Hematopoietic multipotent progenitor cell (in vitro differentiated cells): ENCODE measurements around the gene HIP1R. TPM values are rescaled to one million over a fixed set of nuclear protein-coding genes. Genes with fewer than 3 reads are reported as not detected.
"Not testable (repeated sequence)": the region's sequence is repeated elsewhere in the genome, so short reads cannot be mapped to it uniquely, and the experiment has no call there.

Source experiments
- DNase-seq, 3 donors: peaks; one replicate each; pipeline ENCODE4 v3.0.0-alpha.2; 2011 to 2015; ENCODE audit warnings: low read depth in 2 of 3, low spot score in 2 of 3
- total RNA-seq: library from RNA; depleted of rRNA; stranded (reverse); fragments of >200 nt; gene quantifications from one replicate; pipeline ENCODE4 v1.2.3, GENCODE V29; 2012

The HIP1R gene
- total RNA-seq, 1 donor, result 34.7 TPM

DNA sequence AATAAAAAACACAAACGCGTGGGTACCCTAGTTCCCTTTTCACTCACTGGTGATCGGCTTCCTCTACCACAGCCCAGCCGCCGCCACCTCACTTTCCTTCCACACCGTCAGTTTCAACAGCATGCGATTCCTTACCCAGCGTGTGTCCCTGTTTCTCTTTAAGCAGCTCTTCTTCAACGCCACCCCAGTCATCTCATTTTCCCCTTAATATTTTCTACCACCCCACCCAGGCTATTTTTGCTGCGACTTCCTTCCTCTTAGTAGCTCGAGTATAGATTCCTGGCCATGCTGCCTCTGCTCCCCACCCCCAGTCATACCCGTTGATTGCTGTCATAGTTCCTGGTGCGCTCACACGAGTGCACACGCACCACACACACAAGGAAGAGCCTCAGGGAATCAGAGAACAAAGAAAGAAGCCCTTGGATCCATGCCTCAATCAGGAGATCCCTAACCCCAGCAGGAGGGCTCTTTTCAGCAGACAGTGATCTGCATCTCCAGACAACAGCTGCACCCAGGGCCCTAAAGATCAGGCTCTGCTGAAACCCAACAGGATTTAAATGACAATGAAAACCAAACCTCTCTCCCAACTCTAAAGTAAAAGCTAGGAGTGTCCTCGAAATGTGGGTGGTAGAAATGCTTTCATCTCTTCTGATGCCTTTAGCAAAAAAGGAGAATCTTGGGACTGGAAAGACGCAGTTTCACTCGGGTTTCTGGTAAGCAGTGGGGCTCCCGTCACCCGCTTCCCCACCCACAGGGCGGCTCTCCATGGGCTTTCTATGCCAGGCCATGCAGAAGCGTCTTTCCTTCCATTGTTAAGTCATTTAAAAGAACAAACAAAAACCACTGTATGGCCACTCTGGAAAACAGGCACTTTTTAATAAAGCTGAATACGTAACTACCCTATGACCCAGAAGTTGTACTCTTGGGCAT lies 36.9 kb downstream of the HIP1R start:
- DNase-seq, result peak in 2 of 3 donors; percentile 65 to 70

DNA sequence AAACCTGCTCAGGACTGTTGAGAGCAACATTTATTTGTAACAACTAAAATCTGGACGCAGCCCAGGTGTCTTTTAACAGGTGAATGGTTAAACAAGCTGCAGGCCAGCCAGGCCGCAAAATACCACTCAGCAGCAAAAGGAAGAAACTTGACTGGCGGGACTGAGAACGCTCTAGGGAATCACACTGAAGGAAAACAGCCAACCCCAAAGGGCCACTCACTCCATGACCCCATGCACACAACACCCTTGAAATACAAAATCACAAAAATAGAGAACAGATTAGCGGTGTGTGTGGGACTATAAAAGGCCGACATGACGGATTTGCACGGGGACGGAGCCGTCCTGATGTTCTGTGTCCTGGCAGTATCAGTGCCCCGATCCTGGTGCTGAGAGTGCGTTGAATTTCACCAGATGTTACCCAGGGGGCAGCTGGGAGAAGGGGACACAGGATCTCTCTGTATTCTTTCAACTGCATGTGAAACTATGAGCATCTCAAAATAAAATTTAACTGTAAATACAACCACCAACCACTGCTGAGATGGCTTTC lies 37.6 kb downstream of the HIP1R start:
- DNase-seq, result no peak

DNA sequence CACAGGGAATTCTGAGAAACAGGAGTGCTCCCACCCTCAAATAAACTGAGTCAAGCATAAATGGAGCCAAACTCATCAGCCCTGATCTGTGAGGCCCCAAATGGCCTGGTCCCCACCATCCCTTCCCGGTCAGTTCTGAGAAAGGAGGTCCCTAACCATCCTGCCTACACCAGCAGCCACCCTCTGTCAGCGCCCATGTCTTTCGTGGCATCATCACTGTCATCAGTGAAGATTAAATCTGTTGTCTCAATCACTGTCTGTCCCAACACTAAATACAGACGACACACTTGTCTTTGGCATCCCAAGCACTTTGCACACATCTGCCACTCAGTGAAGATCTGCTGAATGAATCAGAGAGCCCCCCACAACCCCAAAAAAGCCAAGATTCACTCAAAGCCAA lies 38.3 kb downstream of the HIP1R start:
- no peak for DNase-seq

DNA sequence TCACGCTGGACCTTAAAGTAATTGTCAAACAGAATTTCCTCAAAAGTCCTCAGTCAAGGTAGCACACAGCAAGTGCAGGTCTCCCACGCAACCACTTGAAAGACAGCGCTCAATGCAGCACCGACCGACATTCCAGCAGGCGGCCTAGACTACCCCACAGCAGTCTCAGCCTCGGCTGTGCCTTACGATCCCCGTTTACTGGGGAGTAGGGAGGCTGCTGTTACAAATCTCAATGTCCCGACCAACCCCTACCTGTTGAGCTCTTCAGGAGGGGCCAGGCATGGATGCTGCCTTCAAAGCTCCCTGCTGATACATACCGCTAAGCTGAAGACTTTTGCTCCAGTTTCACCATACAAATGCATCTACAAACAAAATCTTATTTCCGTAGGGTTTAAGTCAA lies 38.8 kb downstream of the HIP1R start:
- no peak for DNase-seq

DNA sequence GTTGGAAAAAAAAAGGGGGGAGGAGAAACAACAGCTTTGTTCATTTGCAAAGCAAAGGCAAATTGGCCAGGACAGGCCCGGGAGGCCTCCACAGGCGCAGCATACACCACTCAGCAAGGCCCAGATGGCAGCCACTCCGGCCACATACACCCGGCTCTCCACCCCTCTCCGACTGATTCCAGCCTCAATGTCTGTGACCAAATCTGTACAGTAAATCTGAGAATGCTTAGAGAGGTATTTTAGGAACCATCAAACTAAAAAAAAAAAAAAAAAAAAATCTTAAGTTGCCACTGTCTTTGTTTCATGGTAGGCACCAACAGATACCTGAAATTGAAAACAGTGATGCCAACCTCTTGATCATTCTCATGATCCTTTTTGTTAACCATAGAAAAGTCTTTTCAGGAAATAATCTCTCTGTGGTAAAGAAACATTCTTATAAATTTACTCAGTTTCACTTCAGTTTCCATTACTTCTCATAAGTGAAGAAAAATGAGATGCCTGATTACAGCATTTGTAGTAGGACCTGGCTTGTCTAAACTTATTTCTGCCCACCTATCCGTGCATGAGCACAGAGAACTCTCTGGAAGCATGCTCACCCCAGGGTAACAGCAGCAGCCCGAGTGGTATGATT lies 40.4 kb downstream of the HIP1R start:
- no peak for DNase-seq

DNA sequence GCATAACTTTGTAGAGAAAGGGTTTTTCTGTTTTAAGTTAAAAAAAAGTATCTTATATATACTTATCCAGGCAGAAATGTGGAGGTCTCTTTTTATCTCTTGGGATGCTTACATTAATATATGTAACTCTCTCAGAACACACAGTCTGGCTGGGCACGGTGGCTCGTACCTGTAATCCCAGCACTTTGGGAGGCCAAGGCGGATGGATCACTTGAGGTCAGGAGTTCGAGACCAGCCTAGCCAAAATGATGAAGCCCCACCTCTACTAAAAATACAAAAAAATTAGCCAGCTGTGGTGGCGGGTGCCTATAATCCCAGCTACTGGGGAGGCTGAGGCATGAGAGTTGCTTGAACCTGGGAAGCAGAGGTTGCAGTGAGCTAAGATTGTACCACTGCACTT lies 41.0 kb downstream of the HIP1R start:
- DNase-seq, result not testable (repeated sequence)

DNA sequence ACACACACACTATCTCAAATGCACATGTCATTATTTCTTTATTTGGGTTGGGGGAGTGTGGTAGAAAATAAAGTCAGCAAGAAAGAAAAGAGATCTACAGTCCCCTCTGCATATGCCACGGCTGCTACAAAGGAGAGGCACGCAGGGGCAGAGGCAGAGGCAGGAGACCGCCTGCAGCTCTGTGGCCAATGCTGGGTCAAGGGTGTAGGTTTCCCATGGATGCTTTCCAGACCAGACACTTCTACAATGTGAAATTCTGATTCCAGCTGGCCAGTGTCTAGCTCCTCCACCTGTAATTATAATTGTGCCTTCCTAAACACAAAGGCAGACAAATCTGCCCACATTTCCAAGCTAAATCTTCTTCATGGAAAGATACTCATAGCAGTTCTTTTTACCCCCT lies 41.5 kb downstream of the HIP1R start:
- DNase-seq, result no peak

DNA sequence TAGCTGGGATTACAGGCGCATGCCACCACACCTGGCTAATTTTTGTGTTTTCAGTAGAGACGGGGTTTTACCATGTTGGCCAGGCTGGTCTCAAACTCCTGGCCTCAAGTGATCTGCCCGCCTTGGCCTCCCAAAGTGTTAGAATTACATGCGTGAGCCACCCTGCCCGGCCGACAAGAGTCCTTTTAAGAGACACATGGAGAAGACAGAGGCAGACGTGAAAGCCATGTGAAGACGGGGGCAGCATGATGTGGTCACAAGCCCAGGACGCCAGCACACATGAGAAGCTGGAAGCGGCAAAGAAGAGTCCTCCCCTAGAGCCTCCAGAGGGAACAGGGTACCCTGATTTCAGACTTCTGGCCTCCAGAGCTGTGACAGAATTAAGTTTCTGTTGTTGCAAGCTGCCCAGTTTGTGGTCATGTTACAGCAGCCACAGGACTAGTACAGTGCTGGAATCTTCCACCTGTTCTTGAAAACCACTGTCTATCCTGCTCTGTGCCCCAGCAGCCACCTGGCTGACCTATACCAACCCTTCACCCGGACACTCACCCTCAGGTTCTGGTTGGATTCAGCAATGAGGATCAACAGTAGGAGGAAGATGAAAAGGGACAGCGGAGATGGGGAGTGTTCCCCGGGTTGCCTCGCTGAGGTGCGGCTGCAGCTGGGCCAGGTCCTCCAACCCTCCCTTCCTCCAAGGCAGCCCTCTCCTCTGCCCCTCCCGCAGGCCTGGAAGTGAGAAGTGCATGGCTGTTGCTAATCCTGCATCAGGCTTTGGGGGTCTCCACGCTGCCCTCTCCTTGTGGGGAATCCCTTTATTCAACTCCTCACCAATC lies 43.7 kb downstream of the HIP1R start:
- no peak for DNase-seq

DNA sequence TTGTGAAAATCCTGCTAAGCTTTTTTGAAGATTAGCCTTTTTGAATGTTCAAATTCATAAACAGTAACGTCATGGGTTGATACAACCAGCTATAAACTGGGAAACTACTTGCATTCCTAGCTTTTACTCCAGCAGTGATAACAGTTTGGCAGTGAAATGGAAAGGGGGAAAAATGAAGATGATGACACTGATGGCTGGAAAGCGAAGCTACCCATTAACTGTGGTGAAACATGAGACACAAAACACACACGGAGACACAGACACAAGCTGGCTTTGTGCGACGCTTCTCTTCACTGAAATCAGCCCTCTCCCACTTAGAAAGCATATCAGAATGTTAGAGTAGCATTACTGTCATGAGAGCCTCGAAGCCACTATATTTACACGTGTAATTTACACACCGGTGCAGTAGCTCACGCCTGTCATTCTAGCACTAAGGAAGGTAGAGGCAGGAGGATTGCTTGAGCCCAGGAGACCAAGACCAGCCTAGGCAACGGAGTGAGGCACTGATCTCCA lies 45.0 kb downstream of the HIP1R start:
- DNase-seq, result no peak

DNA sequence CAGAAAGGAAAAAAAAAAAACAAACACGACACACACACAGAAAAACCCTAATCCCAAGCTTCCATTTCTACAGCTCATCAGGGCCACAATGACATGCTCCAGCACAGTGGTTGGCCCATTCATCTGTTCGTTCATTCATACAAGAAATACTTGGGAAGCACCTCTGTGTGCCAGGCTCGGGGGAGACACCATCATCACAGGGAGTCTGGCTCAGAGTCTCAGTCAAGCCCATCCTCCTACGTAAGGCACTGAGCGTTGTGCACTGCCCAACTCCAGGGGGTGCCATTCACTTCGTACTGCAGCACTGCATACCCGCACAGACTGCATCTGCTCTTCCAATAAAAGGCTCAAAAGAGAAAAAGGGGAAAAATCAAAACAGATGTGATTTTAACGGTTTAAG lies 45.4 kb downstream of the HIP1R start:
- DNase-seq, result peak in 1 of 3 donors; percentile 60

DNA sequence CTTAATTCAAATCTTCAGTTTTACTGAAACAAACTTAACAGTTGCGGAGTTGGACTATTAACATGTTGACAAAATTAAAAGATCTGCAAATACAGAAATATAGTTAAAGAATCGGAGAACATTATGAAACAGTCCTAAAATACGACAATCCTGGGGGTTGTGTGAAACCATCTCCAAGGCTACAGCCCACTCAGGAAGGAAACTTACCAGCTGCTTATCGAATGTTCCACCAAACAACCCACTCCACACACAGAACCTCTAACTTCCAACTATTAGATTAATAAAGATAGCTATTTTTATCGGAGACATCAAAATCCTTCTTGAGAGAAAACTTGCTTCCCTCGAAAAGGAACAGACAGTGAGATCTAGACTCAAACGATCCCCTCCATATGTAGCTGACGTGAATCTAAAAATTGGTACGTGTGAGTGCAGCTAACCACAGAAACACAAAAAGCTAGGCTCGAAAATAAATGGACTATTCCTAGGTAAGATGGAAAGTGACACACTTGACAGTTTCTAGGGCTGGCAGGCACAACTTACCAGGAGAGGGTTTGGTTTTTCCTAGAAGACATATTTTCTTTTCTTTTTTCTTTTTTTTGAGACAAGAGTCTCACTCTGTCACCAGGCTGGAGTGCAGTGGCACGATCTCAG lies 47.8 kb downstream of the HIP1R start:
- peak in 2 of 3 donors; percentile 77 to 86 for DNase-seq

DNA sequence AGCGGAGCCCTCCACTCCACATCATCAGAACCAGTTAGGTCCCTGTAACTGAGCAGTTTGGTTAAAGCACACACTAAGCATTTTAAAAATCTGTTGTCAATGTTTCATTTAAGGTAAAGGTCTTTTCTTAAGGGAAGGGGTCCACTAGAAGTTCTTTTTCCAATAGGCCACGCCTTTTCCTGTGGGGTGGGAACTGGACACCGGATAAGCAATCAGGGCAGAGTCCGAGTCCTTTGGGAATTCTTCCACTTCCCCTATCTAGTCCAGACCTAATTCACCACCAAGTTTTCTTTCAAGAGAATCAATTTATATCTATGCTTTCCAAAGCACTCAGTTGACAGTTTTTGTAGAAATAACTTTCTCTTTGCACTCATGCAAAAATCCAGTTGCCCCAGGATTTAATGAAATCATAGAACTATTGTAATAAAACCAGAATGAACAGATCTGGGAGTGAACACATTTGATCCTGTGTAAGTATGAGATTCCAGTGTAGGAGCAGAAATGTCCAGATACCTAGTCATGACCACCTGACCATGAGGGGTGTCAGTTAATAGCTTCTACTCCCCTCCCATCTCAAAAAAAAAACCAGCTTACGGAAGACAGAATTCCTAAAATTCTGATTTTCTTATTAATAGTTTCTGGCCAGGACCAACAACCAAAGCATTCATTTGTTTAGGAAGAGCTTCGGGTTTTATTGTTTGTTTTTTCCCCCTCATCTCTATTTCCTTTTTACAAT lies 49.0 kb downstream of the HIP1R start:
- DNase-seq, result no peak

DNA sequence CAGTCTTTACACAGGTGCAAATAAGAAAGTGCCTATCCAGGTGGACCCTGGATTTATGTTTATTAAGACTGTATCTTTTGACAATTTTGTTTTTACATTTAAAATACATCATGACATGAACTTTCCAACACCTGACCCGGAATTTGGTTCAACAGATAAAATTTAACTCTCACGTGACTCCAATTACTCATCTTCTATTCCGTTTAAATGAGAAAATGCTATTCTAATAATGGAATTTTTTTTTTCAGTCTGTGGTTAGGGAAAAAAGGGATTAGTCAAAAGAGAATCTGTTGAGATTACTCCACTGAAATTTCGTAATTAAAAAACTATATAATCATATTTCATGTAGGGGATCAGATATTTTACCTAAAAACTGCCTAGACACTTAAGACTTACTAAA lies 49.6 kb downstream of the HIP1R start:
- DNase-seq, result no peak

DNA sequence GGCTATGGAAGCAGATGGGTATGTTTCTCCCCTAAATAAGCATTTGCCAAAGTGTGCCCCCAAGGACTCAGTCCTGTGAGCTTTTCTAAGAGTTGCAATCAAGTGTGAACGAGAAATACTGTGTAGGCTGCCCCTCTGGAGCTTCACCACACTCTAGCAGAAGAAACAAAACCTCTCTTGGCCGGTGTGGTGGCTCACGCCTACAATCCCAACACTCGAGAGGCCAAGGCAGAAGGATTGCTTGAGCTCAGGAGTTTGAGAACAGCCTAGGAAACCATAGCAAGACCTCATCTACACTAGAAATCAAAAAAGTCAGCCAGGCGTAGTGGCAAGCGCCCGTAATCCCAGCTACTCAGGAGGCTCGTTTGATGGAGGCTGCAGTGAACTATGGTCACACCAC lies 50.9 kb downstream of the HIP1R start:
- no peak for DNase-seq

DNA sequence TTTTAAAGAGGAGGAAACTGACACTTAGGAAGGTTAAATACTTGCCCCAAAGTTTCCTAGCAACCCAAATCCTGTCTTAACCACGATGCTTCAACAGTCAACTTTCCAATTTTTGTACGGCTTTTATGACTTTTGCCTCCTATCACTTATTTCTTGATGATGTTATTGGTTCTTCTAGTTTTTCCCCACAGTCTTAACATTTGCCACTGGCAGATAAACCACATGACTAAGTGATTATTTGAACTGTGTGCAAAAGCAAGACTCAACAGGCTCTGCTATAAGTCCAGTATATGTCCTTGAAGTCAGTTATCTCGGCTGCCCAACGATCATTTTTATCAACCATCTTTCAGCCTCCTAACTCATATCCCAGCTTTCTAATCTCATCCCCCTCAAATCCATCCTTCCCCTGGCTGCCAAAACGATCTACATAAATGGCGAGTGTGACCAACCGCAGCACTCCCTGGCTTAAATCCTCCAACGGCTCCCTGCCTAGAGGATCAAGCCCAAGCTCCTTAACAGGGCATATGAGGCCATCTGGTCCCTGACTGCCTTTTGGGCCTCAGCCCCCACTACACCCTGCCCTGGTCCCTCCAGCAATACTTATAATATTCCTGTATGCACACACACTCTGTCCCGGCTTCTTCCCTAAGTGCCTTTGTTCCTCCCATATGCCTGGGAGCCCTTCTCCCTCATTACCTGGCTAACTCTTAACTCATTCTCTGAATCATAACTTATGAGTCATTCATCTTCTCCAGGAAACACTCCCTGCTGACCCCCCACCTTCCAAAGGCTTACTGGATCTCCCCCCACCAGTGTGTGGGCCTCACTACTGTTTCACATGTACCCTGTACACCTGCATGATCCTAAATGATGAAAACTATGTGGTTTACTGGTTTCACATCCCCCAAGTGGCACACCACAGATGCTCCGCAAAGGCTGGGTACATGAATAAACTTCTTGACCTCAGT lies 51.9 kb downstream of the HIP1R start:
- peak in 1 of 3 donors; percentile 66 for DNase-seq

DNA sequence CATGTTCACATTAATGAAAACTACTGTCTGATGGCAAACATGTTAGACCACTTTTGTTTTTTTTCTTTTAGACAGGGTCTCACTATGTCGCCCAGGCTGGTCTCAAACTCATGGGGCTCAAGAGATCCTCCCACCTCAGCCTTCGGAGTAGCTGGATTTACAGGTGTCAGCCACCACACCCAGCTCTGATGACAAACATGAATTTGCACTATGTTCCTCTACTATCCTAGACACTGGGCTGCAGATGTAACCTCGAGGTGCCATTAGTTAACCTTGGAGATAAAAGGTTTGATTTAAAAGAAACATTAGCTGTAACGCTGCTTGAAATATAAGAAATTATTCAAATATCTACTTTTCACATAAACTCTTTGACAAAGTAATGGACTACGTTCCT lies 52.6 kb downstream of the HIP1R start:
- no peak for DNase-seq

DNA sequence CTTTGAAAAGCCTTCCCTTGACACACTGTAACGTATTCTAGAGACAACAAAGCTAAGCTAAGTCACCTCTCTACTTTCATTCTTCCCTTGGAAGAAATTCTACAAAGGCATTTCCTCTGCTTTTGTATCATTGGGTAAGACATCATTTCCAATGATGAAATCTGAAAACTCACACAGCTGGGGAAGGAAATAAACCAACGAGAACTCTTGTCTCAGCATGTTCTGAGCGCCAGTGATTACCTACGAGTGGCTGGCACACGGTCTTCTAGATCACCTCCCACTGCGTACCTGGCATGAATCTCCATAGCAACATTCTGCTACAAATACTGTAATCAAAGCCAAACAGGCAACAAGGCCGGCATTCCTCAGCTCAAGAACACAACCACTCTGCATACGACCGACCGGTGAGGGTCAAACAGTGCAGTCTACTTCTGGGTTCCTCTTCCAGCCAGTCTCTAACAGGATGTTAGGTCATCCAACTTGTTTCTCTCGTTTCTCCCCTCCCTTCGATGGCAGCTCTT lies 53.0 kb downstream of the HIP1R start:
- DNase-seq, result peak; percentile 61 to 86 (median 68)
